Measurements from ENCODE around the gene SLC22A7.

- TF ChIP-seq CTCF (IDR thresholded peaks at IDR 0.05 in 4 of 5, conservative IDR thresholded peaks at IDR 0.05 in 1 of 5) (no peak), POLR2A (IDR thresholded peaks at IDR 0.05) (no peak)
Measured at GRCh38 chr6:43280234-43280633, 17.8 kb upstream of the SLC22A7 start.

All from gastrocnemius medialis (tissue), 4 donors.